NCI-H2227 (cell line): Measurements from ENCODE around the gene ARPP19.
"Not testable (repeated sequence)": the region's sequence is repeated elsewhere in the genome, so short reads cannot be mapped to it uniquely, and the experiment has no call there.

Experiments used
- DNase-seq: peaks from one replicate; lab custom pipeline; 2025; ENCODE audit not compliant: unreplicated experiment; lab: John Stamatoyannopoulos, UW

Gene ARPP19

DNA sequence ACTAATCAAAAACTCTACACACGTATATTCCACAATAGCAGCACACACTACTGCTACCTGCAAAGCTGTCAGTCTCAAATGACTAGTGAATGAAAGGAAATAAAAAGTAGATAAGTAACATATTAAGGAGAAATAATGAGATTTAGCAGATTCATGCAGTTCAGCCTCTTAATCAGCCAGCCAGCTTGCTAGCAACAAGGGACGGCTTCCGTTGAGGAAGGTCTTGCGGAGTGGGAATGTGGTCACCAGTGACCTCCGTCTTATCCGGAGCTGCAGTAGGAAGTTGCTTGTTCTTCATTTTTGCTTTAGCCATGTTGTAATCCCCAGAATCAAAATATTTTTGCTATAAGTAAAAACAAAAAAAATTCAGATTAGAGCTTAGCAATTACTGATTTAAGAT is 17.1 kb downstream of the ARPP19 start:
- DNase-seq: no peak

DNA sequence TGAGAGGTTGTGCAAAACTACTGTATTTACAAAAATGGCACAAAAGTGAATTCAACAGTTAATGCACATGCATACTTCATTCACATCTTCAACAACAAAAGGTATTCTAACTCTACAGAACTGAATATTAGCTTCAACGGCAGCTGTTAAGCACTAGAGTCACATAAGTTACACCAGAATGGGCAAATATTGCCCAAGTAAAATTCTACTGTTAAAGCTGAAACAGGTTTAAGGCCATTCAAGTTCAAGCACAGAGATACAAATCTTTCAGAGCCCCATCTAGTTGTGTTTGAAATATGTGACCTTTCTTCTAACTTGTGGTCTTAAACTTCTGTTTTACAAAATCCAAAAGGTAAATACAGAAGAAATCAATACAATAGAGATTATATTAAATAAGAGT is 17.6 kb downstream of the ARPP19 start:
- not testable (repeated sequence) for DNase-seq

DNA sequence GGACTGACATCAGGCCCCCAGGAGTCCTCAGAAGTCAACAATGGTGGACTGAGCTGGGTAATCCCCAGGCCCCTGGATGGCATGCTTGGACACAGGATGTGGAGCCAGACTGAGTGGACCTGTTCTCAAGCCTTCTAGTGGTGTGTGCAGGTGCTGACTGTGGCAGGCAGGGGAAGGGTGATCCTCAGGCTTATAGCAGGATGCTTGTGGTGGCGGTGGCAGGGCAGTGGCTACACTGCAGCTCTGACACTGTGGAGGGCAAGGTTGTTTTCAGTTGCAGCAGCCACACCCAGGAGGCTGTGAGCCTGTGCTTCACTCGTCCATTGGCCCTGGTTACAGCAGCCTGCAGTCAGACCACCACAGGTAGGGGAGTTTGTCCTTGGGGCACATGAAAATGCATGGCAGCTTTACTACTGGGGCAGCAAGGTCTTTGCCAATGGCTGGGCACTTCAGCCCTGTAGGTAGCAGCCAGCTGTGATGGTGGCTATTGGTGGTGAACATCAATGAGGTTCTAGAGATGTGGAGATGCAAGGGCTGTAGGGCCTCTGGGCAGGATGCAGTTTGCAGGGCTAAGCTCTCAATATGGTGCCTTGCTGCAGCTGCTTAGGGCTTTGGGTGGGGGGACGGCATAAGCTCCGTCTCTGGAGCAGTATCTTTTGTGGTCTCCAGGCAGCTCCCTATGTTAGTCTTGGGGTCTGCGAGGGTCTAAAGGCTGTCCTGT is 22.6 kb downstream of the ARPP19 start:
- DNase-seq: no peak

DNA sequence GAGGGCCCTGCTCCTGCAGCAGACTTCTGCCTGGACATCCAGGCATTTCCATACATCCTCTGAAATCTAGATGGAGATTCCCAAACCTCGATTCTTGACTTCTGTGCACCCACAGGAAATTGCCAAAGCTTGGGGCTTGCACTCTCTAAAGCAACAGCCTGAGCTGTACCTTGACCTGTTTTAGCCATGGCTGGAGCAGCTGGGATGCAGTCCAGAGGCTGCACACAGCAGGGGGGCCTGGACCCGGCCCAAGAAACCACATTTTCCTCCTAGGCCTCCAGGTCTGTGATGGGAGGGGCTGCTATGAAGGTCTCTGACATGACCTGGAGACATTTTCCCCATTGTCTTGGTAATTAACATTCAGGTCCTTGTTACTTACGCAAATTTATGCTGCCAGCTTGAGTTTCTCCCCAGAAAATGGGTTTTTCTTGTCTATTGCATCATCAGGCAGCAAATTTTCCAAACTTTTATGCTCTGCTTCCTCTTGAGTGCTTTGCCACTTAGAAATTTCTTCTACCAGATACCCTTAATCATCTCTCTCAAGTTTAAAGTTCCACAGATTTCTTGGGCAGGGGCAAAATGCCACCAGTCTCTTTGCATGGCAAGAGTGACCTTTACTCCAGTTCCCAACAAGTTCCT is 28.3 kb downstream of the ARPP19 start:
- DNase-seq: no peak

DNA sequence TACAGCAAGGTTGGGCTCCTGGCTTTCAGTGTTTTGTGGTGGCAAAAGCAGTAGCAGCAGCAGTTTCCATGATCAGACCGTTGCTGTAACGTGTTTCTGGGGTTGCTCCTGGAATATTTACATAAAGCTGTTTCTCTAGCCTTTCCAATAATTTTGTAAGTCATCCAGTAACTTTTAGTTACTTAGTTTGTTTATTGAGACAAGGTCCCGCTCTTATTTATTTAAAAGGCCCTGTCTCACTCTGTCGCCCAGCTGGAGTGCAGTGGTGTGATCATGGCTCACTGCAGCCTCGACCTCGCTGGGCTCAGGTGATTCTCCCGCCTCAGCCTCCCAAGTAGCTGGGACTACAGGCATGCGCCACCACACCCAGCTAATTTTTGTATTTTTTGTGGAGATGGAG is 31.4 kb downstream of the ARPP19 start:
- no peak for DNase-seq

DNA sequence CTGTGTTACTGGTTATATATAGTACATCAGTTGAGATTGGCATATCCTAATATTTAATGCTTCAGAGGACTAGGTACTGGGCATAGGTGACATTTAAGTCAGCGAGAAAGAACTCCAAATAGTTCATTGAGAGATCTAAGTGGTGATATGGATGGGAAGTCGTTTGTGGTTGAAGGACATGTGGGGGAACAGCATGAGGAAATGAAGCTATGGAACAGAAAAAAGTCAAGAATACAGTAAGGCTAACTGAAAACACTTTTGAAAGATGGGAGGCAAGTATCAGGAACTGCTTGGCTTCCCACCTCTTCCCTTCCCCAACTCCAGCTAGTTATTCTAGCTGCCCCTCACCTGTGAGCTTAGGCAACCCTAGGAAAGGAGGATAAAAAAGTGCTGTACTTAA is 36.4 kb downstream of the ARPP19 start:
- DNase-seq: no peak

DNA sequence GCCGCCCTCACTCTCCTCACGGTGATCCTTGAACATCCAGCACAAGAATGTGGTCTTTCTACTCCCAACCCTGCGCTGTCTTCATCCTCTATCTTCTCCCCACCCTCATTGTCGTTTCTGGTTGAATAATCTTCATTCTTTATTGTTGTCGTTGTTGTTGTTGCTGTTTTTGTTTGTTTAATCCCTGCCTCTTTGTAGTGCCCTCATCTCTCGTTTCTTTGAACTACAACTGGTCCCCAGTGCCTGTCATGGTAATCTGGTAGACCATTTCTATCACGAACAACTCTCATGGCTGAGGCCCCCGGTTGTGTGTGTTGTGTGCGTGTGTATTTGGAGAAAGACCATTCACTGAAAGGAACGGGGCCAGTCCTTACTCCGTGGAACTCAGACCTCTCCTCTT is 38.9 kb downstream of the ARPP19 start:
- no peak for DNase-seq

DNA sequence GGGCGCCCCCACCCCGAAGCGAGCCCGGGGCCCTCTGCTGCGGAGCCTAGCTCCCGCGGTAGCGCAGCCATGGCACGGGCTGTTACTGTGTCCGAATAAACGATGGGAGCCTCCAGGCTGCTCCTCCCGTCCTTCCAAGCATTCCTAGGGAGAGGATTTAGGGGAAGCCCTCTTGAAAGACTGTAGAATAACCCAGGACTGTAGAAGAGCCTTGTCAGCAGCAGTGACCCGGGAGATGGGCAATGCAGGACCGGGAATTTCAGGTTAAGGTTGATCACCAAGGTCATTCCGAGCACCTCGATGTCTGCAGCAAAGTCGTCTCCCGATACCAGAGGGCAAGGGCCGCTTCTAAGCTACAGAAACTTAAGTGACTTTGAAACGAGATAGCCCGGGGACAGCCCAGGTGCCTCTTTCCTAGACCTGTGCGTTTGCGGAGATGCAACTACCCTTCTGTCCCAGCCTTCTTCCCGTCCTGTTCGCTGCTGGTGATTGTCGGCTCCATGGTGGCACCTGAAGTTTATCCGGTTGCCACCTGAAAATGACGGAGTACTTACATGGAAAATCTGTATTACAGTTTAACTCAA is 39.4 kb downstream of the ARPP19 start:
- no peak for DNase-seq

DNA sequence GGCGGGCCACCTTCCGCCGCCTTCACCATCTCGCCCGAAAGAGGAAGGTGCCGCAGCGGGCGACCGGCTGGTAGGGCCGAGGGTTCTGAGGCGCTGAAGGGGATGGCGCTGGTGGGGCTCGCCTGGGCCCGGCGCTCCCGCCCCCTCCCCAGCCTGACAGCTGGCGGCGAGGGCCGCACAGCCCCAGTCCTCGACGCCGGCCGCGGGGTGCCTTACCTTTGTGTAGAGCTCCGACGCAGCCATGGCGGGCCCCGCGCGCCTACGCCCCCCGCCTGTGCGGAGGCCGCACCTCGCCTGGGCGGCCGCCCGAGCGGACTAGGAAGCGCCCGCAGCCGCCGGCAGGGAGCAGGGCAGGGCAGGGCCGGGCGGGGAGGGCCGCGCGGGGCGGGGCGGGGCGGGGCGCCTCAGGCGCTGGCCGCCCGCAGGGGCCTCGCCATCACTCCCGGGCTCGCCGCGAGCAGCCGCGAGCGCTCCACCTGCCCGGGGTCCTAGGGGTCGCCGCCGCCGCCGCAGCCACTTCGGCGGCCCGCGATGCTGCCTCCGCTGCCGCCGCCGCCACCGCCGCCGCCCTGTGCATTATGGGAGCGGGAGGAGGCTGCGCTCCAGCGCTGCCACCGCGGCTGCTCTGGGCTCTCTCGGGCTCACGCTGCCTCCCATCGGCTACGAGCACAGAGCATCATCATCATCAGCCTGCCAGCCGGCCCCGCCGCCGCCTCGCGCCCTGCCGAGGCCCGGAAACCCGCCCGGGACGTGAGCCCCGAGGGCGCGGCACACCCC is 40.1 kb downstream of the ARPP19 start, which contains the start of gene MYO5A:
Gene MYO5A, minus strand, starts transcription at position 317 of the 777 bp plus-strand sequence. Its CDS starts 74 bp downstream, at position 243.
- DNase-seq: peak; percentile 85

DNA sequence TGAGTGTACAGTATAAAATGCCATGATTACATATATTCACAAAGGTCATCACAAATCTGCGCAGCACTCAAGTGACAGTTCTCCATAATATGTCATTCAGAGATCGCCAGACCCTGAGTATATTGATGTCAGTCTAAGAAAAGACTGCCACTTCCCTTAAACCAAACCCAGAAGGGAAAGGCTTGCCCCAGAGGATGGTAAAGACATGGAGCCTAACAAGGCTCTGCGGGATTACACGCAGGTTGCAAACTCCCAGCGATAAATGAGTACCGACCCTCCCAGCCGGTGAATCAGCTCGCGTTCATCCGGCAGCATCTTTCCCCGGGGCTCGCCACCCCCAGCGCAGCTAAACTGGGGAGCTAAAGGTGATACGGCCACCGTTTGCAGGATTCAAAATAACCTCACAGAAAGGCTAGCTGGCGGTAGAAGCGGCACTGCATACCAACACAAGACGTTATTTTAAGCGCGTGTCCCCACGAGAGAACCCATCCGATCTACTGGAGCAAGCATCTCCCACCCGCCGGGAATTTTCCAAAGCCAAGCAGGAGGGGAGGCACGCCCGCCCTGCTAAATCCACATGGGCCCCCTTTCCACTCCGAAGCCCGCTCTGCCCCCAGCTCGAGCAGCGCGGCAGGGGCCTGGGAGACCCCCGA is 40.8 kb downstream of the ARPP19 start:
- DNase-seq: peak; percentile 54

DNA sequence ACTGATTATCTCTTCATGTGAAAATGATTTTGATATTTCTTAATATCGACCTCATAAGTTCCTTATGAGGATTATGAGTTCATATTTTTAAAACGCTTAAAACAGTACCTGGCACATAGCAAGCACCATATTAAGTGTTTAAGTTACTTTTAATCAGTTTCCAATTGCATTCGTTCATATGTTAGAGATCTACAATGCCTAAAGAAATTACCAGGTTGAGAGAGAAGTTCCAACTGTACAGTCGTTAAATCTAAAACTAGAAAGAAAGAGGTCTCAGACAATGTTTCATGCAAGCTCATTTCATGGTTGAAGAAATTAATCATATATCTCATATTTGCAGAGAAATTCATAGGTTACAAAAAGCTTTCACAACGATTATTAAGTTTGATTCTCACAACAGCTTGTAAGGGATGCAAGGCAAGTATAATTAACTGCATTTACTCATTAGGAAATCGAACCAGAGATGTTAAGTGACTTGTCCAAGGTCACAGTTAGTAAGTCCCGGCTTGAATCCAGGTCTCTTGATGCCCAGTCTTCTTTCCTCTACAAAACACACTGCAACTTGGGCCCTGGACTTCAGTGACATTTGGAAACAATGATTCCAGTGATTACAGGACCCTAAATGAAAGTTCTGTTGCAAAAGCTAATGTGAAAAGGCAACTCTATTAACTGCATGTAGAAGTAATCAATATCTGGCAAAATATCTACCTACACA is 41.5 kb downstream of the ARPP19 start:
- DNase-seq: no peak

DNA sequence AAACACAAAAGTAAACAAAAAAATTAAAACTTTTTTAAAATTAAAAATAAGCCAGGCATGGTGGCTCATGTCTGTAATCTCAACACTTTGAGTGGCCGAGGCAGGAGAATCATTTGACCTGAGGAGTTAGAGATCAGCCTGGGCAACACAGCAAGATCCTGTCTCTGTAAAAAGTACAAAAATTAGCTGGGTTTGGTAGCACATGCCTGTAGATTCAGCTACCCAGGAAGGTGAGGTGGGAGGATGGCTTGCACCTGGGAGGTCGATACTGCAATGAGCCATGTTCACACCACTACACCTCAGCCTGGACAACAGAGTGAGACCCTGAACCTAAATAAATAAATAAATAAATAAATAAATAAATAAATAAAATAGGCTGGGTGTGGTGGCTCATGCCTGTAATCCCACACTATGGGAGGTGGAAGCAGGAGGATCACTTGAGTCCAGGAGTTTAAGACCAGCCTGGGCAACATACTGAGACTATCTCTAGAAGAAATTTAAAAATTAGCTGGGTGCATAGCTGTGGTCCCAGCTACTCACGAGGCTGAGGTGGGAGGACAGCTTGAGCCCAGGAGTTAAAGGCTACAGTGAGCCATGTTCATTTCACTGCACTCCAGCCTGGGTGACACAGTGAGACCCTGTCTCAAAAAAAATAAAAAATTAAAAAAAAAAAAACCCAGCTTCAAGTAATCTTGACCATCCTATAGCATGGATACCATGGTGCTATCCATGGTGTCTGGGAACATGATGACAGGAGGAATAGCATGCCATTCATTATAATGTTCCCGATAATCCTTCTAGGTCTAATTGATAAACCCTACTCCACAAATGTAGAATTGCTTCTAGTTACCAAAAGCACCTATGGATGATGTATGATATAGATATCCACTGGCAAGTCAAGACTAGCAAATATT is 44.4 kb downstream of the ARPP19 start:
- DNase-seq: no peak

DNA sequence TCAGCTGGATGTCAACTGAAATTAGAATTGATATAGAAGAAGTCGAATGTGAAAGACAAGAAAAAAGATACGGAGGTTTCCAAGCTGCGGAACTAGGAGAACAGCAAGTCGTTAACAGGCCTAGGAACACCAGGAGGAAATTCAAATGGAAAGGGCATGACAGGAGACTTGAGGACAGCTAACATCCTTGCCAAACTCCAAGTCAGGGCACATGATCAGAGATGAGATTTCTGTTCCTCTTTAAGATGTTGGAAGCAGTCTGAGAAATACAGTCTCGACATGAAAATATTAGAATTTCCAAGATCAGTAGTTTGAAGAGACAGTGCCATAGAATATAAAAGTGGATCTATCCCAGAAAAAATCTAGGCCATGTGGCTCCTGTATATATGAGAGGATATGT is 45.2 kb downstream of the ARPP19 start:
- DNase-seq: no peak

DNA sequence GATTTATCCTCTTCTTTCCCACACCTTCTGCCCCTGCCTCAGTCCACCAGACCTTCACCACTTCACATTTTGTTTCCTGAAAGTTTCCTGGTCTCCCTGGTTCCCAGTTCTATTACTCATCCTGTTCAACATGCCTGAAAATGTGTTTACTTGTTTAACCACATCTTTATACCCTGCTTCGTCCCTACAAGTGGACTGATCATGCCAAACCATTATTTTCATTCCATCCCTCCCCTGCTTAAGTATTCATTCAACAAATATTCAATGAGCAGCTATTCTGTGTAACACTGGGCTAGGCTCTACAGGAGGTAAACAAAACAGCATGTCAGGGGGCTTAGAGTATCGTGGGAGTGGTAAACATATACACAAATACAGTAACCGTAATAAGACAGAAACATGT is 45.6 kb downstream of the ARPP19 start:
- DNase-seq: no peak

DNA sequence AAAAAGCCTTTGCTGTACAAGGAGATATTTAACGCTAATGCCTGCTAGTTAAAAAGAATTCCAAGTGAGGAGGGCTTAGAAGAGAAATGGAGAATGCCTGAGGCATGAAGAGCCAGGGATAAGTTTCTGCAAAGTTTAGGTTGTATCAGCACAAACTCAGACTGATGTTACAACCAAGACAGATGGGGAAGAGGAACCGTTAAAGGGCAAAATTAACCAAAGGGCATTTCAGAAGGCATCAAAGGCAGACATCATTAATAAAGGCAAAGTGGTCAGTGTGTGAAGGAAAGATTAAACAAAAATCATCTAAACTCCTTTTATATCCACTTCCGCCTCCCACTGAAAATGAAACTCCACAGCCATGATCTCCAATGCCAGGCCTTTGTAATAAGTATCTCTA is 47.1 kb downstream of the ARPP19 start:
- DNase-seq: no peak

DNA sequence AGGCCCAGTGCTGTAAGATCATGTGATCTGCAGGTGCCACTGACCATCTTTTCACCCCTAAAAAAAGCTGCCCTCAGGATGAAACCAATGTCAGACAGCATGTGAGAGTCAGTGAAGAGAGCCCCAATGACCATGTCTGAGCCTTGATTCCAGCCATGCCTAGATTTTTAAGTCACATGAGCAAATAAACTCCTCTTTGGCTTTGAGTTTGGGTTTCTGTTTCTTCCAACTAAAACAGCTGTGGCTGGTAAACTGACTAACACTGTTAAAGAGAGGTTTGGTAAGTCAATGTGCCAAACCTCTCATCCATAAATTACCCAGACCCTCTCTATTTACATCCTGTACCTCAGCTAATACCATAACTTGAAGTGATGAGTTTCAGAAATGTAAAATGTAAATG is 48.4 kb downstream of the ARPP19 start:
- no peak for DNase-seq

DNA sequence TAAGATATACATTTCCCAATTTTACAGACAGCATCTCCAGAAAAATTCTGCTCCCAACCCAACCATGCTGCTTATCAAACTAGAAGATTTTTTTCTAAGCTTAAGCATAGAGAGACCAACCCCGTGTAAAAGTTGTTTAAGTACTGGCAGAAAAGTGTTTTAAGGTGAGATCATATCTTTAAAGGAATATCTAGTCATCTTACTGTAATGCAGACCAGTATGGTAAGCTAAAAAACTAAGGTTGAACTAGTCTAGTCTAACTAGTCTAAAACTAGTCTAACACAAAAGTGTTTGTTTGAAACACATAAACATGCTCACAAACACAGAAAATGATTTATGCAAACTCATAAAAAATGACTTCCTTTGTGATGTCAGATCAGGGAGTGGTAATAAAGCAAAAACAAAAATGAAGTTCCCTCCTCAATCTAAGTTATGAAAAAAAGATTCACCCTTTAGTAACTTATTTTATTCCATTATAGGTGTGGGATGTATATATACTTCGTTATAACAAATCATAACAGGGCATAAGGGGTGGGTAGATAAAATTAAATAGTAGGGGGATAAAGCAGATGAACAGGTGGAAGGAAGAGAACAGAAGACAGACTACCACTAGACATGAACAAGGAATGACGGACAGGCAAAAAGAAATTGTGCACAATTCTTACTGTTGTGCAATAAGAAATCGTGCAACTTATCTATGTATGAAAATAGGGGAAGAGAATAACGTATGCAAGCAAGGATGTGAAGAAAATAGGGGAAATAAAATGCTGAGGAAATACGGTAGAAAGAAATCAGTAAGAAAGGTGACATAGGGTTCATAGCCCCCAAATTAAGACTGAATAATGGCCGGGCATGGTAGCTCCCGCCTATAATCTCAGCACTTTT is 50.1 kb downstream of the ARPP19 start:
- DNase-seq: no peak

DNA sequence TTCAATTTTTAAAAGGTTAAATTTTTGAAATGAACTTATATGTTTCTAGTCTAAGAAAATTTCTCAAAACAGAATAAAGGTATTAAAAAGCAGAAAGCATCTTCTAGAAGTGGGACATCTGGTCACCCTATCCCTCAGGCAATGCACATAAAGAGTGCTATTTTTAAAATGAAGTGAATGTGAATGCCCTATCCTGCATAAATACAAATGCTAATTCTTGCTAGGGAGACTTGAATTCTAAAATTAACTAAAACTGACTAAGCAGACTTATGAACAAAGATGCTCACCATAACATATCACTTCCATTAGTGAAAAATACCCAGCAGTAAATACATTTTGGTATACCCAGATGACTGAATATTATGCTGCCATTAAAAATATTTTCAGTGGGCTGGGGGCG is 51.8 kb downstream of the ARPP19 start:
- DNase-seq: no peak

DNA sequence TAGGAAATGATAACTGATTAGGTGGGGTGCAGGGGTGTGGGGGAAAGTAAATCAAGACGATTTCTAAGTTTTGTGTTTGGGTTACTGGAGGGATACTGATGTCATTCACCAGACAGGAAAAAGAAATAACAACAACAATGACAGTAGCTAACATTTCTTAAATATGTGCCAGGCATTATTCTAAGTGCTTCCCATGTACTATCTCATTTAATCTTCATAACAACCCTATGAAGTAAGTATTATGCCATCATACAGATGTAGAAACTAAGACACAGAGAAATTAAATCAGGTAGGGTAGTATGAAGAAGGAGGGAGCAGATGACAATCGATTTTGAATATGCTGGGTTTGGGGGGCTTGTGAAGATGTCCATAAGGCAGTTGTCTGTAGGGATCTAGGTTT is 53.5 kb downstream of the ARPP19 start:
- no peak for DNase-seq
